SK-N-SH (cell line): Measurements from ENCODE around the gene CLEC4E. TPM values are rescaled to one million over a fixed set of nuclear protein-coding genes. Genes with fewer than 3 reads are reported as not detected.

Experiments used
- CTCF ChIA-PET: fragments of 300-600, 350-600 bp; formaldehyde crosslinking; extraction: SDS; loops from one replicate; lab custom pipeline; 2021; lab: Yijun Ruan, JAX
- POLR2A ChIA-PET: fragments of 350-600 bp; sonication (Branson Sonifier 250); formaldehyde crosslinking; extraction: SDS; loops from one replicate; lab custom pipeline; 2020; ENCODE audit warnings: antibody characterized with exemption, inconsistent platforms; lab: Yijun Ruan, JAX
- DNase-seq: peaks from one replicate; pipeline ENCODE4 v3.0.0; 2012
- H2AFZ ChIP-seq: fragments of 200-600 bp; sonication (generic); 2 replicates; pipeline ENCODE4 v1.8.1; 2016; ENCODE audit warnings: antibody characterized with exemption, mild to moderate bottlenecking, low read depth
- H3F3A ChIP-seq: fragments of 200-600 bp; sonication (generic); replicated peaks from 2 replicates; pipeline ENCODE3; 2016; ENCODE audit warnings: antibody characterized with exemption, mild to moderate bottlenecking; ENCODE audit not compliant: insufficient read depth
- H3K27ac ChIP-seq, 2 experiments: fragments of 200-500 bp in 1 of 2; fragments of 200-600 bp in 1 of 2; sonication (Bioruptor generic) in 1 of 2; sonication (generic), shearing (Covaris generic) in 1 of 2; 2 replicates each; pipeline versions ENCODE4 v1.5.1 to v1.6.1; 2014 to 2016; ENCODE audit warnings: low read depth in 2 of 2, inconsistent platforms in 1 of 2, low read length in 1 of 2, mild to moderate bottlenecking in 1 of 2, mixed read lengths in 1 of 2
- H3K27me3 ChIP-seq: fragments of 200-600 bp; sonication (generic), shearing (Covaris generic); 2 replicates; pipeline ENCODE4 v1.6.1; 2016; ENCODE audit warnings: mixed run types; ENCODE audit not compliant: insufficient read depth
- H3K36me3 ChIP-seq, 2 experiments: fragments of 200-500 bp in 1 of 2; fragments of 200-600 bp in 1 of 2; sonication (Bioruptor generic) in 1 of 2; sonication (generic) in 1 of 2; replicated peaks in 1 of 2; 2 replicates each; pipeline versions ENCODE3 to v1.5.1; 2014 to 2016; ENCODE audit warnings: low read length in 1 of 2, mild to moderate bottlenecking in 1 of 2; ENCODE audit not compliant: insufficient read depth in 2 of 2, control insufficient read depth in 1 of 2
- H3K4me1 ChIP-seq, 2 experiments: fragments of 200-500 bp in 1 of 2; fragments of 200-600 bp in 1 of 2; sonication (Bioruptor generic) in 1 of 2; sonication (generic), shearing (Covaris generic) in 1 of 2; 2 replicates each; pipeline versions ENCODE4 v1.5.1 to v1.6.1; 2014 to 2016; ENCODE audit warnings: low read depth in 1 of 2, low read length in 1 of 2, mixed run types in 1 of 2; ENCODE audit not compliant: insufficient read depth in 2 of 2, control insufficient read depth in 1 of 2
- H3K4me2 ChIP-seq: fragments of 200-600 bp; sonication (generic), shearing (Covaris generic); 2 replicates; pipeline ENCODE4 v1.6.1; 2017; ENCODE audit warnings: mixed run types
- H3K4me3 ChIP-seq, 2 experiments: fragments of 200-500 bp in 1 of 2; fragments of 200-600 bp in 1 of 2; sonication (Bioruptor generic) in 1 of 2; sonication (generic), shearing (Covaris generic) in 1 of 2; 2 replicates each; pipeline versions ENCODE4 v1.5.1 to v1.8.1; 2014 to 2016; ENCODE audit warnings: low read depth in 2 of 2, inconsistent platforms in 1 of 2, low read length in 1 of 2, mild to moderate bottlenecking in 1 of 2, mixed read lengths in 1 of 2, moderate library complexity in 1 of 2
- H3K79me2 ChIP-seq: fragments of 200-600 bp; sonication (generic); 2 replicates; pipeline ENCODE4 v1.8.1; 2017; ENCODE audit warnings: mild to moderate bottlenecking; ENCODE audit not compliant: insufficient read depth
- H3K9ac ChIP-seq: fragments of 200-600 bp; sonication (generic); 2 replicates; pipeline ENCODE4 v1.6.1; 2017; ENCODE audit warnings: mixed run types
- H3K9me2 ChIP-seq: fragments of 200-600 bp; sonication (generic); 2 replicates; pipeline ENCODE4 v1.6.1; 2017; ENCODE audit warnings: mixed run types
- H3K9me3 ChIP-seq: fragments of 200-600 bp; sonication (generic); 2 replicates; pipeline ENCODE4 v1.6.1; 2017; ENCODE audit warnings: mixed run types, mild to moderate bottlenecking, moderate library complexity
- H4K20me1 ChIP-seq: fragments of 200-600 bp; sonication (generic); 2 replicates; pipeline ENCODE4 v1.6.1; 2017; ENCODE audit warnings: mild to moderate bottlenecking, mixed run types; ENCODE audit not compliant: insufficient read depth
- CHD2 ChIP-seq: fragments of 150-350 bp; IDR thresholded peaks from 2 replicates; pipeline ENCODE4 v1.6.1; 2018; ENCODE audit warnings: low read length; ENCODE audit not compliant: partially characterized antibody
- ELF1 ChIP-seq: IDR thresholded peaks from 2 replicates; pipeline ENCODE4 v1.4.0; 2012
- GABPA ChIP-seq: IDR thresholded peaks from 2 replicates; pipeline ENCODE4 v1.4.0; 2012; ENCODE audit warnings: low read depth, mild to moderate bottlenecking
- JUND ChIP-seq: IDR thresholded peaks from 2 replicates; pipeline ENCODE4 v1.4.0; 2012
- RCOR1 ChIP-seq: fragments of 150-350 bp; IDR thresholded peaks from 2 replicates; pipeline ENCODE4 v1.6.1; 2017; ENCODE audit warnings: antibody characterized with exemption, low read length
- RFX5 ChIP-seq: IDR thresholded peaks from 2 replicates; pipeline ENCODE4 v1.6.1; 2012; ENCODE audit warnings: mild to moderate bottlenecking, improper control_type of control experiment, low read length
- SMC3 ChIP-seq: IDR thresholded peaks from 2 replicates; pipeline ENCODE4 v1.6.1; 2012; ENCODE audit warnings: low read depth, low read length, improper control_type of control experiment
- TCF12 ChIP-seq: IDR thresholded peaks from 2 replicates; pipeline ENCODE4 v1.4.0; 2012
- TEAD4 ChIP-seq: IDR thresholded peaks from 2 replicates; pipeline ENCODE4 v1.4.0; 2012; ENCODE audit warnings: mild to moderate bottlenecking, borderline replicate concordance; ENCODE audit not compliant: insufficient read depth
- WGBS: methylation state at CpG from one replicate; pipeline ENCODE4 v1.1.6; 2017; ENCODE audit warnings: low lambda C conversion rate; 5-methylcytosine and 5-hydroxymethylcytosine counted together
- polyA plus RNA-seq, 3 experiments: library from polyadenylated mRNA; depleted of rRNA; stranded (reverse); fragments of >200 nt; gene quantifications; 2 replicates each; pipeline ENCODE4 v1.2.3, GENCODE V29; 2012
- TF ChIP-seq, protein P1 (sequence below): IDR thresholded peaks from 2 replicates; pipeline ENCODE4; 2012
- TF ChIP-seq, protein P2 (sequence below): fragments of 150-350 bp; IDR thresholded peaks from 2 replicates; pipeline ENCODE4 v1.6.1; 2017; ENCODE audit warnings: antibody characterized with exemption, low read length, low read depth, borderline replicate concordance
- TF ChIP-seq, protein P3 (sequence below): IDR thresholded peaks from 2 replicates; pipeline ENCODE4 v1.4.0; 2012; ENCODE audit warnings: low read depth
- TF ChIP-seq, protein P4 (sequence below): IDR thresholded peaks from 2 replicates; pipeline ENCODE4 v1.4.0; 2012; ENCODE audit warnings: low read depth, borderline replicate concordance
- TF ChIP-seq, protein P5 (sequence below): IDR thresholded peaks from 2 replicates; pipeline ENCODE4 v1.6.1; 2012; ENCODE audit warnings: mild to moderate bottlenecking, low read depth, low read length, moderate library complexity

CLEC4E gene
- polyA plus RNA-seq, 1 of the 3 experiments (the other 2 are of a cell fraction) = not detected

DNA sequence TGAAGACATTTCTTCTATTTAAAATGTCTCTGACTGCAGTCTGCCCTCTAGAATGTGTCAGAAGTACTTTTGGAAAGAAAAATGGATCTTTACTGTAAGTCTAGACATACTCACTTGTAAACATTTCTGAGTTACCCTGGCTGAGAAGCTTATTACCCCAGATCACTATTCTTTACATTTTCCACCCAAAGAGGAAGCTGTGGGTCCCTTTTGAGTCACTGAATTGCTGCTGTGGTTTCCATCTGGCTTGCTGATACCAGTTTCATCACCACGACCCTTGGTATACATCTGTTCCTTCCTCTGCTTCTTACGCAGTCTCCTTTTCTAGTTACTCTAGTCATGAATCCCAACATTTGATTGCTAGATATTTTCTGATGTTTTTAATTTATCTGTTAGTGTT lies 47.6 kb downstream of the CLEC4E start:
- Histone ChIP-seq H3K36me3 (no peaks in the 10 kb centered on the region), H3K9ac (no peak overlapping the region), H3K27ac (no peak overlapping the region), H2AFZ (no peak overlapping the region), H3K4me2 (no peak overlapping the region), H3K9me2 (no peaks in the 10 kb centered on the region), H3K4me1 (no peaks in the 10 kb centered on the region), H3F3A (no peaks in the 10 kb centered on the region), H3K9me3 (no peaks in the 10 kb centered on the region), H3K27me3 (no peaks in the 10 kb centered on the region), H3K79me2 (no peaks in the 10 kb centered on the region), H4K20me1 (no peaks in the 10 kb centered on the region), H3K4me3 (no peak overlapping the region)
- TF ChIP-seq CHD2 = no peak
- TF ChIP-seq JUND = no peak
- TF ChIP-seq, protein P1, sequence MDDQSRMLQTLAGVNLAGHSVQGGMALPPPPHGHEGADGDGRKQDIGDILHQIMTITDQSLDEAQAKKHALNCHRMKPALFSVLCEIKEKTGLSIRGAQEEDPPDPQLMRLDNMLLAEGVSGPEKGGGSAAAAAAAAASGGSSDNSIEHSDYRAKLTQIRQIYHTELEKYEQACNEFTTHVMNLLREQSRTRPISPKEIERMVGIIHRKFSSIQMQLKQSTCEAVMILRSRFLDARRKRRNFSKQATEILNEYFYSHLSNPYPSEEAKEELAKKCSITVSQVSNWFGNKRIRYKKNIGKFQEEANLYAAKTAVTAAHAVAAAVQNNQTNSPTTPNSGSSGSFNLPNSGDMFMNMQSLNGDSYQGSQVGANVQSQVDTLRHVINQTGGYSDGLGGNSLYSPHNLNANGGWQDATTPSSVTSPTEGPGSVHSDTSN = no peak
- TF ChIP-seq TEAD4 = no peak
- TF ChIP-seq ELF1 = no peak
- TF ChIP-seq, protein P2, sequence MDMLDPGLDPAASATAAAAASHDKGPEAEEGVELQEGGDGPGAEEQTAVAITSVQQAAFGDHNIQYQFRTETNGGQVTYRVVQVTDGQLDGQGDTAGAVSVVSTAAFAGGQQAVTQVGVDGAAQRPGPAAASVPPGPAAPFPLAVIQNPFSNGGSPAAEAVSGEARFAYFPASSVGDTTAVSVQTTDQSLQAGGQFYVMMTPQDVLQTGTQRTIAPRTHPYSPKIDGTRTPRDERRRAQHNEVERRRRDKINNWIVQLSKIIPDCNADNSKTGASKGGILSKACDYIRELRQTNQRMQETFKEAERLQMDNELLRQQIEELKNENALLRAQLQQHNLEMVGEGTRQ = no peak
- TF ChIP-seq, protein P3, sequence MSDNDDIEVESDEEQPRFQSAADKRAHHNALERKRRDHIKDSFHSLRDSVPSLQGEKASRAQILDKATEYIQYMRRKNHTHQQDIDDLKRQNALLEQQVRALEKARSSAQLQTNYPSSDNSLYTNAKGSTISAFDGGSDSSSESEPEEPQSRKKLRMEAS = no peak
- TF ChIP-seq SMC3 = no peak
- TF ChIP-seq RFX5 = no peak
- TF ChIP-seq, protein P4, sequence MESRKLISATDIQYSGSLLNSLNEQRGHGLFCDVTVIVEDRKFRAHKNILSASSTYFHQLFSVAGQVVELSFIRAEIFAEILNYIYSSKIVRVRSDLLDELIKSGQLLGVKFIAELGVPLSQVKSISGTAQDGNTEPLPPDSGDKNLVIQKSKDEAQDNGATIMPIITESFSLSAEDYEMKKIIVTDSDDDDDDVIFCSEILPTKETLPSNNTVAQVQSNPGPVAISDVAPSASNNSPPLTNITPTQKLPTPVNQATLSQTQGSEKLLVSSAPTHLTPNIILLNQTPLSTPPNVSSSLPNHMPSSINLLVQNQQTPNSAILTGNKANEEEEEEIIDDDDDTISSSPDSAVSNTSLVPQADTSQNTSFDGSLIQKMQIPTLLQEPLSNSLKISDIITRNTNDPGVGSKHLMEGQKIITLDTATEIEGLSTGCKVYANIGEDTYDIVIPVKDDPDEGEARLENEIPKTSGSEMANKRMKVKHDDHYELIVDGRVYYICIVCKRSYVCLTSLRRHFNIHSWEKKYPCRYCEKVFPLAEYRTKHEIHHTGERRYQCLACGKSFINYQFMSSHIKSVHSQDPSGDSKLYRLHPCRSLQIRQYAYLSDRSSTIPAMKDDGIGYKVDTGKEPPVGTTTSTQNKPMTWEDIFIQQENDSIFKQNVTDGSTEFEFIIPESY = no peak
- TF ChIP-seq GABPA = no peak
- no peak for TF ChIP-seq RCOR1
- no peak for TF ChIP-seq TCF12
- TF ChIP-seq, protein P5, sequence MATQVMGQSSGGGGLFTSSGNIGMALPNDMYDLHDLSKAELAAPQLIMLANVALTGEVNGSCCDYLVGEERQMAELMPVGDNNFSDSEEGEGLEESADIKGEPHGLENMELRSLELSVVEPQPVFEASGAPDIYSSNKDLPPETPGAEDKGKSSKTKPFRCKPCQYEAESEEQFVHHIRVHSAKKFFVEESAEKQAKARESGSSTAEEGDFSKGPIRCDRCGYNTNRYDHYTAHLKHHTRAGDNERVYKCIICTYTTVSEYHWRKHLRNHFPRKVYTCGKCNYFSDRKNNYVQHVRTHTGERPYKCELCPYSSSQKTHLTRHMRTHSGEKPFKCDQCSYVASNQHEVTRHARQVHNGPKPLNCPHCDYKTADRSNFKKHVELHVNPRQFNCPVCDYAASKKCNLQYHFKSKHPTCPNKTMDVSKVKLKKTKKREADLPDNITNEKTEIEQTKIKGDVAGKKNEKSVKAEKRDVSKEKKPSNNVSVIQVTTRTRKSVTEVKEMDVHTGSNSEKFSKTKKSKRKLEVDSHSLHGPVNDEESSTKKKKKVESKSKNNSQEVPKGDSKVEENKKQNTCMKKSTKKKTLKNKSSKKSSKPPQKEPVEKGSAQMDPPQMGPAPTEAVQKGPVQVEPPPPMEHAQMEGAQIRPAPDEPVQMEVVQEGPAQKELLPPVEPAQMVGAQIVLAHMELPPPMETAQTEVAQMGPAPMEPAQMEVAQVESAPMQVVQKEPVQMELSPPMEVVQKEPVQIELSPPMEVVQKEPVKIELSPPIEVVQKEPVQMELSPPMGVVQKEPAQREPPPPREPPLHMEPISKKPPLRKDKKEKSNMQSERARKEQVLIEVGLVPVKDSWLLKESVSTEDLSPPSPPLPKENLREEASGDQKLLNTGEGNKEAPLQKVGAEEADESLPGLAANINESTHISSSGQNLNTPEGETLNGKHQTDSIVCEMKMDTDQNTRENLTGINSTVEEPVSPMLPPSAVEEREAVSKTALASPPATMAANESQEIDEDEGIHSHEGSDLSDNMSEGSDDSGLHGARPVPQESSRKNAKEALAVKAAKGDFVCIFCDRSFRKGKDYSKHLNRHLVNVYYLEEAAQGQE = no peak
- 3% methylated on average over 1 of the region's 2 CpGs for WGBS
- no peak for DNase-seq
- ChIA-PET POLR2A (no interaction called here), CTCF (interaction anchor here (1.5 kb wide), 1 partner anchor 51 kb away, joined by 4 read pairs; no protein-coding TSS in a partner anchor)
